Caco-2 (cell line): ENCODE measurements around the gene OSBPL2. TPM values are rescaled to one million over a fixed set of nuclear protein-coding genes. Genes with fewer than 3 reads are reported as not detected.

Experiments used
- BruUV-seq: library from RNA; stranded (reverse); fragments of 400-500 nt; replicated peaks from 2 replicates; lab custom pipeline; 2021; lab: Mats Ljungman, UMichigan
- CTCF ChIA-PET: fragments of 300-600 bp; sonication (Branson Sonifier 250); formaldehyde crosslinking; loops from one replicate; lab custom pipeline; 2022; ENCODE audit warnings: antibody characterized with exemption; lab: Charles Lee
- POLR2A ChIA-PET: fragments of 300-600 bp; sonication (Branson Sonifier 250); formaldehyde crosslinking; loops from one replicate; lab custom pipeline; 2022; ENCODE audit warnings: antibody characterized with exemption; lab: Charles Lee
- DNase-seq, 2 experiments: peaks; one replicate each; pipeline versions ENCODE4 v3.0.0 to v3.0.0-alpha.2; 2020 to 2022
- H3K27me3 ChIP-seq: replicated peaks from 2 replicates; pipeline ENCODE4 v1.6.0; 2011; ENCODE audit warnings: low read length; ENCODE audit not compliant: control insufficient read depth, insufficient read depth
- H3K36me3 ChIP-seq: 2 replicates; pipeline ENCODE4 v1.5.1; 2011; ENCODE audit warnings: low read length; ENCODE audit not compliant: control insufficient read depth, insufficient read depth
- H3K4me1 ChIP-seq: fragments of 250-450 bp; sonication (Bioruptor Pico); 2 replicates; pipeline ENCODE4 v1.5.1; 2020; ENCODE audit warnings: mild to moderate bottlenecking
- H3K4me3 ChIP-seq: 2 replicates; pipeline ENCODE4 v1.5.1; 2011; ENCODE audit warnings: low read depth, mild to moderate bottlenecking, control low read depth, low read length
- H3K9me3 ChIP-seq: fragments of 250-450 bp; sonication (Bioruptor Pico); 2 replicates; pipeline ENCODE4 v1.5.1; 2020; ENCODE audit warnings: mild to moderate bottlenecking, moderate library complexity
- H3K27ac Mint-ChIP-seq: one replicate; pipeline ENCODE4 v1.8.0; 2022; ENCODE audit warnings: mixed read lengths; ENCODE audit not compliant: unreplicated experiment
- H3K27me3 Mint-ChIP-seq: one replicate; pipeline ENCODE4 v1.8.0; 2022; ENCODE audit warnings: mixed read lengths; ENCODE audit not compliant: insufficient read depth, unreplicated experiment
- H3K36me3 Mint-ChIP-seq: one replicate; pipeline ENCODE4 v1.8.0; 2022; ENCODE audit warnings: mild to moderate bottlenecking, mixed read lengths; ENCODE audit not compliant: insufficient read depth, unreplicated experiment
- H3K4me1 Mint-ChIP-seq: one replicate; pipeline ENCODE4 v1.8.0; 2022; ENCODE audit warnings: low read depth, mixed read lengths; ENCODE audit not compliant: unreplicated experiment
- H3K4me3 Mint-ChIP-seq: one replicate; pipeline ENCODE4 v1.8.0; 2022; ENCODE audit warnings: mild to moderate bottlenecking, moderate library complexity, mixed read lengths; ENCODE audit not compliant: unreplicated experiment
- H3K9me3 Mint-ChIP-seq: one replicate; pipeline ENCODE4 v1.8.0; 2022; ENCODE audit warnings: mixed read lengths; ENCODE audit not compliant: unreplicated experiment
- CTCF ChIP-seq, 2 experiments: fragments of 200-600 bp in 1 of 2; IDR thresholded peaks; 1 replicate in 1 of 2; 2 replicates in 1 of 2; pipeline versions ENCODE4 v1.5.1 to v1.8.0; 2011 to 2022; ENCODE audit warnings: antibody characterized with exemption in 1 of 2, control low read depth in 1 of 2, inconsistent platforms in 1 of 2, low read depth in 1 of 2, low read length in 1 of 2, mild to moderate bottlenecking in 1 of 2, moderate library complexity in 1 of 2; ENCODE audit not compliant: insufficient read depth in 1 of 2, severe bottlenecking in 1 of 2, unreplicated experiment in 1 of 2
- intact Hi-C: fragments of 100-400 bp; cut with micrococcal nuclease; formaldehyde crosslinking; loops from one replicate; pipeline ENCODE4 v1.10.0; 2022; ENCODE audit not compliant: unreplicated experiment
- total RNA-seq: library from RNA; stranded (reverse); gene quantifications from 2 replicates; pipeline ENCODE4 v1.2.3, GENCODE V29; 2022

OSBPL2 gene
- total RNA-seq, 1 experiment from 2014 or later: 132 TPM

- Mint-ChIP-seq H3K27me3 (no peaks in the 10 kb centered on the region), H3K27ac (peak overlapping the region; percentile 97), H3K36me3 (peaks cover 100% of the 10 kb centered on the region), H3K4me3 (peak overlapping the region; percentile 20), H3K9me3 (no peaks in the 10 kb centered on the region), H3K4me1 (peaks cover 23% of the 10 kb centered on the region)
- Histone ChIP-seq H3K4me1 (peaks cover 20% of the 10 kb centered on the region), H3K4me3 (no peak overlapping the region), H3K9me3 (no peaks in the 10 kb centered on the region), H3K27me3 (no peaks in the 10 kb centered on the region), H3K36me3 (peaks cover 31% of the 10 kb centered on the region)
- DNase-seq: peak in 1 of 2 experiments; percentile 39
- ChIA-PET POLR2A (interaction anchor here (1.2 kb wide), 1 partner anchor 80 kb away, joined by 5 read pairs; the partner anchor contains the start of gene RPS21), CTCF (interaction anchor here (0.6 to 1.5 kb wide), 2 partner anchors 21 to 76 kb away, joined by 4 to 13 read pairs; no protein-coding TSS in a partner anchor)
- no TSS peak for BruUV-seq
- intact Hi-C loops: loop anchor here (10.0 kb wide), 1 partner anchor 488 kb away; the partner anchor contains the start of gene MRGBP
- no peak for TF ChIP-seq CTCF (IDR thresholded peaks at IDR 0.05; ENCODE audit: insufficient read depth in 1 of 2, low read depth in 1 of 2, low read length in 1 of 2, severe bottlenecking in 1 of 2, unreplicated experiment in 1 of 2)
Observed at GRCh38 chr20:62306414-62307187, 68.3 kb downstream of the OSBPL2 start.

- Mint-ChIP-seq H3K36me3 (peaks cover 100% of the 10 kb centered on the region), H3K27ac (peak overlapping the region; percentile 97), H3K4me1 (peaks cover 23% of the 10 kb centered on the region), H3K9me3 (no peaks in the 10 kb centered on the region), H3K4me3 (peak overlapping the region; percentile 20), H3K27me3 (no peaks in the 10 kb centered on the region)
- POLR2A ChIA-PET: no interaction called here
- Histone ChIP-seq H3K4me3 (no peak overlapping the region), H3K27me3 (no peaks in the 10 kb centered on the region), H3K4me1 (peaks cover 20% of the 10 kb centered on the region), H3K36me3 (peaks cover 35% of the 10 kb centered on the region), H3K9me3 (no peaks in the 10 kb centered on the region)
- TF ChIP-seq CTCF (IDR thresholded peaks at IDR 0.05; ENCODE audit: insufficient read depth in 1 of 2, low read depth in 1 of 2, low read length in 1 of 2, severe bottlenecking in 1 of 2, unreplicated experiment in 1 of 2): no peak
- CTCF ChIA-PET: interaction anchor here (0.6 to 1.7 kb wide), 2 partner anchors 21 to 75 kb away, joined by 4 to 8 read pairs; no protein-coding TSS in a partner anchor
- DNase-seq: no peak
- intact Hi-C loops: loop anchor here (10.0 kb wide), 1 partner anchor 487 kb away; the partner anchor contains the start of gene MRGBP
- no TSS peak for BruUV-seq
Observed at GRCh38 chr20:62307226-62308101, 69.1 kb downstream of the OSBPL2 start.
